ENCODE data around the gene NAGLU. TPM values are rescaled to one million over a fixed set of nuclear protein-coding genes. Genes with fewer than 3 reads are reported as not detected.

NAGLU gene
- 14.1 TPM for total RNA-seq

DNA sequence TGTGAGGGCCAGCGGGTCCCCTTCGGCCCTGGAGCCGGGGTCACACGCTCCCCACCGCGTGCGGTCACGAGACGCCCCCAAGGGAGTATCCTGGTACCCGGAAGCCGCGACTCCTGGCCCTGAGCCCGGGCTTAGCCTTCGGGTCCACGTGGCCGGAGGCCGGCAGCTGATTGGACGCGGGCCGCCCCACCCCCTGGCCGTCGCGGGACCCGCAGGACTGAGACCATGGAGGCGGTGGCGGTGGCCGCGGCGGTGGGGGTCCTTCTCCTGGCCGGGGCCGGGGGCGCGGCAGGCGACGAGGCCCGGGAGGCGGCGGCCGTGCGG lies at the start of gene NAGLU:
TSS of gene NAGLU (plus strand) at position 194 of the 324 bp plus-strand sequence. CDS start at position 226, 32 bp downstream.
- Histone ChIP-seq H3K27ac (ENCODE audit: low read depth, low read length) (peak within 1 kb of the TSS; percentile 92), H3K36me3 (ENCODE audit: control insufficient read depth in 3 of 3, insufficient read depth in 3 of 3, low read length in 3 of 3) (peaks cover 14 to 19% (median 16%) of the 10 kb centered on the region in 3 donors), H3K9me3 (ENCODE audit: control insufficient read depth in 3 of 3, low read length in 3 of 3) (no peaks in the 10 kb centered on the region), H3K4me1 (ENCODE audit: control insufficient read depth in 3 of 3, insufficient read depth in 3 of 3, low read length in 3 of 3) (peaks cover 25 to 29% (median 27%) of the 10 kb centered on the region in 3 donors), H3K9ac (ENCODE audit: low read depth in 1 of 3, low read length in 3 of 3) (peak within 1 kb of the TSS; percentile 69 to 90 (median 79)), H3K4me3 (ENCODE audit: low read length in 3 of 3) (peak within 1 kb of the TSS; percentile 81 to 86 (median 81)), H3K27me3 (ENCODE audit: control insufficient read depth in 3 of 3, insufficient read depth in 3 of 3, low read length in 3 of 3) (no peaks in the 10 kb centered on the region)

- H3K27me3 ChIP-seq (ENCODE audit: control insufficient read depth in 3 of 3, insufficient read depth in 3 of 3, low read length in 3 of 3) = no peaks in the 10 kb centered on the region
- H3K27ac ChIP-seq (ENCODE audit: low read depth, low read length) = no peak overlapping the region
- H3K9ac ChIP-seq (ENCODE audit: low read depth in 1 of 3, low read length in 3 of 3) = no peak overlapping the region
- H3K9me3 ChIP-seq (ENCODE audit: control insufficient read depth in 3 of 3, low read length in 3 of 3) = no peaks in the 10 kb centered on the region
- peaks cover 53 to 77% (median 67%) of the 10 kb centered on the region in 3 donors for H3K36me3 ChIP-seq (ENCODE audit: control insufficient read depth in 3 of 3, insufficient read depth in 3 of 3, low read length in 3 of 3)
- no peak overlapping the region for H3K4me3 ChIP-seq (ENCODE audit: low read length in 3 of 3)
- H3K4me1 ChIP-seq (ENCODE audit: control insufficient read depth in 3 of 3, insufficient read depth in 3 of 3, low read length in 3 of 3) = peaks cover 0 to under 1% (median under 1%) of the 10 kb centered on the region in 3 donors
Measured at GRCh38 chr17:42488032-42488431, 48.0 kb upstream of the NAGLU start.

GRCh38 chr17:42493319-42493718 lies 42.7 kb upstream of the NAGLU start:
- peaks cover 9 to 17% (median 15%) of the 10 kb centered on the region in 3 donors for H3K4me1 ChIP-seq (ENCODE audit: control insufficient read depth in 3 of 3, insufficient read depth in 3 of 3, low read length in 3 of 3)
- no peak overlapping the region for H3K4me3 ChIP-seq (ENCODE audit: low read length in 3 of 3)
- H3K27ac ChIP-seq (ENCODE audit: low read depth, low read length) = no peak overlapping the region
- H3K27me3 ChIP-seq (ENCODE audit: control insufficient read depth in 3 of 3, insufficient read depth in 3 of 3, low read length in 3 of 3) = no peaks in the 10 kb centered on the region
- H3K36me3 ChIP-seq (ENCODE audit: control insufficient read depth in 3 of 3, insufficient read depth in 3 of 3, low read length in 3 of 3) = peaks cover 31 to 61% (median 53%) of the 10 kb centered on the region in 3 donors
- no peaks in the 10 kb centered on the region for H3K9me3 ChIP-seq (ENCODE audit: control insufficient read depth in 3 of 3, low read length in 3 of 3)
- no peak overlapping the region for H3K9ac ChIP-seq (ENCODE audit: low read depth in 1 of 3, low read length in 3 of 3)

DNA sequence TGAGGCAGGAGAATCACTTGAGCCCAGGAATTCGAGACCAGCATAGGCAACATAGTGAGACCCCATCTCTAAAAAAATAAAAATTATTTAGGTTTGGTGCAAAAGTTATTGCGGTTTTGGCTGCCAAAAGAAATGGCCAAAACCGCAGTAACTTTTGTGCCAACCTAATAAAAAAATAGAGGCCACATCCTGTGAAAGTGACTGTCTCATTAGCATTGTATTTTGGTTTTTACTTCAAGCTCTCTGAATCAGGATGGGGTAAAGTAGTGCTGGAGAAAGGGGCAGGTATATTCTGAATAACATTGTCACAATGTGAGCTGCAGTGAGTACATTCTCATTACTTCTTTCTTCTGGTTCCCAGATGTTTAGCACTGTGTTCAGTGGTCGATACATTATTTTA lies 41.4 kb upstream of the NAGLU start:
- Histone ChIP-seq H3K4me3 (ENCODE audit: low read length in 3 of 3) (no peak overlapping the region), H3K36me3 (ENCODE audit: control insufficient read depth in 3 of 3, insufficient read depth in 3 of 3, low read length in 3 of 3) (peaks cover 27 to 58% (median 50%) of the 10 kb centered on the region in 3 donors), H3K9me3 (ENCODE audit: control insufficient read depth in 3 of 3, low read length in 3 of 3) (no peaks in the 10 kb centered on the region), H3K9ac (ENCODE audit: low read depth in 1 of 3, low read length in 3 of 3) (no peak overlapping the region), H3K27me3 (ENCODE audit: control insufficient read depth in 3 of 3, insufficient read depth in 3 of 3, low read length in 3 of 3) (no peaks in the 10 kb centered on the region), H3K4me1 (ENCODE audit: control insufficient read depth in 3 of 3, insufficient read depth in 3 of 3, low read length in 3 of 3) (peaks cover 9 to 17% (median 15%) of the 10 kb centered on the region in 3 donors), H3K27ac (ENCODE audit: low read depth, low read length) (peak overlapping the region; percentile 77)

- Histone ChIP-seq H3K9ac (ENCODE audit: low read depth in 1 of 3, low read length in 3 of 3) (no peak overlapping the region), H3K9me3 (ENCODE audit: control insufficient read depth in 3 of 3, low read length in 3 of 3) (no peaks in the 10 kb centered on the region), H3K27ac (ENCODE audit: low read depth, low read length) (no peak overlapping the region), H3K36me3 (ENCODE audit: control insufficient read depth in 3 of 3, insufficient read depth in 3 of 3, low read length in 3 of 3) (peaks cover 34 to 64% (median 62%) of the 10 kb centered on the region in 3 donors), H3K27me3 (ENCODE audit: control insufficient read depth in 3 of 3, insufficient read depth in 3 of 3, low read length in 3 of 3) (no peaks in the 10 kb centered on the region), H3K4me1 (ENCODE audit: control insufficient read depth in 3 of 3, insufficient read depth in 3 of 3, low read length in 3 of 3) (peaks cover 9 to 17% (median 15%) of the 10 kb centered on the region in 3 donors), H3K4me3 (ENCODE audit: low read length in 3 of 3) (no peak overlapping the region)
Measured at GRCh38 chr17:42498828-42499227, 37.2 kb upstream of the NAGLU start.

GRCh38 chr17:42502091-42502490 lies 34.0 kb upstream of the NAGLU start:
- Histone ChIP-seq H3K36me3 (ENCODE audit: control insufficient read depth in 3 of 3, insufficient read depth in 3 of 3, low read length in 3 of 3) (peaks cover 34 to 70% (median 62%) of the 10 kb centered on the region in 3 donors), H3K27ac (ENCODE audit: low read depth, low read length) (no peak overlapping the region)

GRCh38 chr17:42502926-42503325 lies 33.1 kb upstream of the NAGLU start:
- peaks cover 40 to 72% (median 71%) of the 10 kb centered on the region in 3 donors for H3K36me3 ChIP-seq (ENCODE audit: control insufficient read depth in 3 of 3, insufficient read depth in 3 of 3, low read length in 3 of 3)
- H3K27ac ChIP-seq (ENCODE audit: low read depth, low read length) = no peak overlapping the region
- H3K4me1 ChIP-seq (ENCODE audit: control insufficient read depth in 3 of 3, insufficient read depth in 3 of 3, low read length in 3 of 3) = no peaks in the 10 kb centered on the region

More at GRCh38 chr17:42502091-42502490, 34.0 kb upstream of the NAGLU start:
- H3K9me3 ChIP-seq (ENCODE audit: control insufficient read depth in 3 of 3, low read length in 3 of 3) = no peaks in the 10 kb centered on the region
- no peak overlapping the region for H3K4me3 ChIP-seq (ENCODE audit: low read length in 3 of 3)
- H3K4me1 ChIP-seq (ENCODE audit: control insufficient read depth in 3 of 3, insufficient read depth in 3 of 3, low read length in 3 of 3) = no peaks in the 10 kb centered on the region
- H3K9ac ChIP-seq (ENCODE audit: low read depth in 1 of 3, low read length in 3 of 3) = no peak overlapping the region
- H3K27me3 ChIP-seq (ENCODE audit: control insufficient read depth in 3 of 3, insufficient read depth in 3 of 3, low read length in 3 of 3) = no peaks in the 10 kb centered on the region

DNA sequence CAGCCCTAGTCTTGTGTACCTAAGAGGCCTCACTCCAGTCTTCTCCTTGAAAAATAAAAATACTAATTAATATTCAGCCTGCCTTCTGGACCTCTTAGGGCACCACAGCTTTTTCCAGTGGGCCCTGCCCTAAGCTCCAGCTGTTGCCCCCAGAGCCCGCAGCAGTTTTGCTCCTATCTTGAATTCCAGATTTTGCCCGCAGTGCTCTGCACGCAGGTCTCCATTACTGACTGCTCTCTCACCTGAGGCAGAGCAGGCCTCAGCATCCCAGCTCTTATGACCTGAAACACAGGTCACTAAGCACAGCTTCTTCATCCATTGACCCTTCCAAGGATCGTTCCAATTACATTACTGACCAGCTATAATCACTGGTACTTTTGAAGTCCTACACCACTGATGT lies 28.4 kb upstream of the NAGLU start:
- Histone ChIP-seq H3K4me1 (ENCODE audit: control insufficient read depth in 3 of 3, insufficient read depth in 3 of 3, low read length in 3 of 3) (peaks cover 4 to 8% (median 6%) of the 10 kb centered on the region in 3 donors), H3K27me3 (ENCODE audit: control insufficient read depth in 3 of 3, insufficient read depth in 3 of 3, low read length in 3 of 3) (no peaks in the 10 kb centered on the region), H3K36me3 (ENCODE audit: control insufficient read depth in 3 of 3, insufficient read depth in 3 of 3, low read length in 3 of 3) (peaks cover 47 to 78% (median 72%) of the 10 kb centered on the region in 3 donors), H3K9me3 (ENCODE audit: control insufficient read depth in 3 of 3, low read length in 3 of 3) (no peaks in the 10 kb centered on the region), H3K9ac (ENCODE audit: low read depth in 1 of 3, low read length in 3 of 3) (no peak overlapping the region), H3K27ac (ENCODE audit: low read depth, low read length) (no peak overlapping the region), H3K4me3 (ENCODE audit: low read length in 3 of 3) (no peak overlapping the region)

More at GRCh38 chr17:42502926-42503325, 33.1 kb upstream of the NAGLU start:
- Histone ChIP-seq H3K9ac (ENCODE audit: low read depth in 1 of 3, low read length in 3 of 3) (no peak overlapping the region), H3K4me3 (ENCODE audit: low read length in 3 of 3) (no peak overlapping the region), H3K27me3 (ENCODE audit: control insufficient read depth in 3 of 3, insufficient read depth in 3 of 3, low read length in 3 of 3) (no peaks in the 10 kb centered on the region), H3K9me3 (ENCODE audit: control insufficient read depth in 3 of 3, low read length in 3 of 3) (no peaks in the 10 kb centered on the region)

DNA sequence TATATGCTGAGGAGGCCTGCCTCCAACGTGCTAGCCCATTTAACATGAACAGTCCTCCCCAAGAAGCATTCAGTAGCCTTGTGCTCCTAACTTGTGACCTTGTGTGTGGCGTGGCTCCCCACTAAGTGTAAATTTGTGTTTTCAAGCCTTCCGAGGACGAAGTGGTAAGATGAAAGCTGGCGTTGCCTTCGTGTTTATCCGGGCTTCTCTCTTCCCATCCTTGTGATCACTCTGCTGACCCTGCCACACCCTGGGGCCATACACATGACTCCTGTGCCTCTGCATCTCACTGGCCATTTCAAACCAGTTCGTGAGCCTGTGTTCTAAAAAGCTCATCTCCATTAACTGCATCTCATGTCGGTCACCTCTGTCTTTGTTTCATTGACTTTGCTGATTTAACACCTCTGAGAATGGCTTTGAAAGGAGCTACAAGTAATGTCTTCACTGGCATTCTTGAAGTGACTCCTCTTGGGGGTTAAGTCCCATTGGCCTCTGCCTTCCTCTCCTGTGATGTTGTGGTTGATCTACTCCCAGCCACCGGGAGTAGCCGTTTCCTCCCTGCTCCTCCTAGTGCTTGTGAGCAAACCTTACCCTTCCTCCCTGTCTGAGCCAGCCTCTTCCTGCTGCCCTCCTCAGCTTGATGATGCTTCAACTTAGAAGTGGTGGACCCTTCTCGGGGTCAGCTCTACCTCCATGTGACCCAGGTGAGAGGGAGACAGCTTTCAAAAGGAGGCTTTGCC lies 27.4 kb upstream of the NAGLU start:
- H3K4me3 ChIP-seq (ENCODE audit: low read length in 3 of 3) = no peak overlapping the region
- H3K36me3 ChIP-seq (ENCODE audit: control insufficient read depth in 3 of 3, insufficient read depth in 3 of 3, low read length in 3 of 3) = peaks cover 46 to 72% (median 66%) of the 10 kb centered on the region in 3 donors
- no peak overlapping the region for H3K27ac ChIP-seq (ENCODE audit: low read depth, low read length)
- no peaks in the 10 kb centered on the region for H3K9me3 ChIP-seq (ENCODE audit: control insufficient read depth in 3 of 3, low read length in 3 of 3)
- no peak overlapping the region for H3K9ac ChIP-seq (ENCODE audit: low read depth in 1 of 3, low read length in 3 of 3)
- no peaks in the 10 kb centered on the region for H3K27me3 ChIP-seq (ENCODE audit: control insufficient read depth in 3 of 3, insufficient read depth in 3 of 3, low read length in 3 of 3)
- H3K4me1 ChIP-seq (ENCODE audit: control insufficient read depth in 3 of 3, insufficient read depth in 3 of 3, low read length in 3 of 3) = peaks cover 4 to 13% (median 11%) of the 10 kb centered on the region in 3 donors

DNA sequence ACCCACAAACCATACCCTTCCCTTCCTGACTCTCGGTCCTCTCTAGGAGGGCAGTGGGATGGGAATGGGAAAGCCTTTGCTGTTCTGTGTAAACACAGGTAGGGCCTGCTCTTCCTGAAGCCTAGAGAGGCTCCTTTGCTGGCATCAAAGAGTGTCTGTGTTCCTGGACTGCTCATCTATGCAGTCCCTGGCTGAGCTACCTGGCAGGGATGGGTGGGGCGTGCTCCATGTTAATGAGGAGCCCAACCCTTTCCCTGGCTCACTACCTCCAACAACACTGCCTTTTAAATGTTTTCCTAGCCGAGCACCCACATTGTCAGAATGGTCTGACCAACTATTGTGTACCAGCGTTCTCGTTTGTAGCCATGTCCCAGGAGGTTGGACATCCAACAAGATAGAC lies 26.6 kb upstream of the NAGLU start:
- Histone ChIP-seq H3K9me3 (ENCODE audit: control insufficient read depth in 3 of 3, low read length in 3 of 3) (no peaks in the 10 kb centered on the region), H3K36me3 (ENCODE audit: control insufficient read depth in 3 of 3, insufficient read depth in 3 of 3, low read length in 3 of 3) (peaks cover 53 to 72% (median 65%) of the 10 kb centered on the region in 3 donors), H3K27me3 (ENCODE audit: control insufficient read depth in 3 of 3, insufficient read depth in 3 of 3, low read length in 3 of 3) (no peaks in the 10 kb centered on the region), H3K9ac (ENCODE audit: low read depth in 1 of 3, low read length in 3 of 3) (no peak overlapping the region), H3K4me1 (ENCODE audit: control insufficient read depth in 3 of 3, insufficient read depth in 3 of 3, low read length in 3 of 3) (peaks cover 4 to 15% (median 12%) of the 10 kb centered on the region in 3 donors), H3K27ac (ENCODE audit: low read depth, low read length) (no peak overlapping the region), H3K4me3 (ENCODE audit: low read length in 3 of 3) (no peak overlapping the region)
